Suprapubic skin (tissue), 4 donors: ENCODE data around the gene B3GALT6. TPM values are rescaled to one million over a fixed set of nuclear protein-coding genes. Genes with fewer than 3 reads are reported as not detected.

Experiments used
- DNase-seq, 2 donors: peaks; one replicate each; pipeline ENCODE4 v3.0.0-alpha.2; 2019; ENCODE audit warnings: low spot score in 2 of 2
- H3K27ac ChIP-seq: fragments of 200-600 bp; sonication (generic); one replicate; pipeline ENCODE4 v1.5.1; 2019
- H3K27me3 ChIP-seq: fragments of 200-600 bp; sonication (generic); one replicate; pipeline ENCODE4 v1.5.1; 2019
- H3K36me3 ChIP-seq: fragments of 200-600 bp; sonication (generic); one replicate; pipeline ENCODE4 v1.5.1; 2019
- H3K4me1 ChIP-seq: fragments of 200-600 bp; sonication (generic); one replicate; pipeline ENCODE4 v1.5.1; 2019
- H3K4me3 ChIP-seq: fragments of 200-600 bp; sonication (generic); one replicate; pipeline ENCODE4 v1.5.1; 2019; ENCODE audit warnings: mild to moderate bottlenecking
- H3K9me3 ChIP-seq: fragments of 200-600 bp; sonication (generic); one replicate; pipeline ENCODE4 v1.5.1; 2019
- CTCF ChIP-seq, 2 donors: fragments of 200-600 bp in 1 of 2; fragments of 450-650 bp in 1 of 2; sonication (generic) in 1 of 2; IDR thresholded peaks; one replicate each; pipeline ENCODE4 v1.5.1; 2016 to 2019; ENCODE audit warnings: antibody characterized with exemption in 2 of 2, mild to moderate bottlenecking in 1 of 2, moderate library complexity in 1 of 2
- EP300 ChIP-seq: sonication (generic); formaldehyde crosslinking; IDR thresholded peaks from one replicate; pipeline ENCODE4 v1.6.1; 2017; ENCODE audit warnings: antibody characterized with exemption
- POLR2A ChIP-seq, 2 donors: fragments of 450-650 bp; IDR thresholded peaks; one replicate each; pipeline ENCODE4 v1.6.1; 2017; ENCODE audit warnings: antibody characterized with exemption in 2 of 2, mild to moderate bottlenecking in 2 of 2, moderate library complexity in 2 of 2
- POLR2AphosphoS5 ChIP-seq, 3 donors: sonication (generic); formaldehyde crosslinking; IDR thresholded peaks; one replicate each; pipeline ENCODE4 v1.6.1; 2017; ENCODE audit warnings: antibody characterized with exemption in 3 of 3
- WGBS: methylation state at CpG from one replicate; pipeline ENCODE4 v1.1.5; 2018; 5-methylcytosine and 5-hydroxymethylcytosine counted together
- total RNA-seq, 4 donors: library from RNA; depleted of rRNA; stranded (reverse); fragments of >200 nt; gene quantifications; one replicate each; pipeline ENCODE4 v1.1.0, GENCODE V29; 2016

Gene B3GALT6
- total RNA-seq, 4 donors from 2014 or later = 9.3 to 24.4 (median 16.4) TPM

DNA sequence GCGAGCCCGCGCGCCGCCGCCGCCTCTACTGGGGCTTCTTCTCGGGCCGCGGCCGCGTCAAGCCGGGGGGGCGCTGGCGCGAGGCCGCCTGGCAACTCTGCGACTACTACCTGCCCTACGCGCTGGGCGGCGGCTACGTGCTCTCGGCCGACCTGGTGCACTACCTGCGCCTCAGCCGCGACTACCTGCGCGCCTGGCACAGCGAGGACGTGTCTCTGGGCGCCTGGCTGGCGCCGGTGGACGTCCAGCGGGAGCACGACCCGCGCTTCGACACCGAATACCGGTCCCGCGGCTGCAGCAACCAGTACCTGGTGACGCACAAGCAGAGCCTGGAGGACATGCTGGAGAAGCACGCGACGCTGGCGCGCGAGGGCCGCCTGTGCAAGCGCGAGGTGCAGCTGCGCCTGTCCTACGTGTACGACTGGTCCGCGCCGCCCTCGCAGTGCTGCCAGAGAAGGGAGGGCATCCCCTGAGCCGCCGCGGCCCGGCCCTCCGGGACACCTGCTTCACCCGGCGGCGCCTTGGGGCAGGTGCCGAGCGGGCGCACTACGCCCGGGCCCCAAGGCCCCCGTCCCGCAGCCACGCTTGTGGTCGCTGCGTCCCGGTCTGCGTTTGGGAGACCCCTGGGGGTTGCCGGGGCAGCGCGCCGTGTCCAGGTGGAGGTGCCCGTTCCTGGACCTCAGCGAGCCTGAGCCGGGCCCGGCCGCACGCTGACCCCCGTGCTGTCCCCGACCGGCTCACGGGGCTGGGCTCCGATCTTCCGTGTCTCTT is 944 bp downstream of the B3GALT6 start:
- peak overlapping the region; percentile 47 for H3K4me3 ChIP-seq
- no peaks in the 10 kb centered on the region for H3K27me3 ChIP-seq
- H3K27ac ChIP-seq = peak overlapping the region; percentile 17
- no peak for TF ChIP-seq POLR2AphosphoS5 (IDR thresholded peaks at IDR 0.05)
- no peak for TF ChIP-seq POLR2A (IDR thresholded peaks at IDR 0.05)
- TF ChIP-seq CTCF (IDR thresholded peaks at IDR 0.05) = no peak
- no peak for TF ChIP-seq EP300
- no peak for DNase-seq
- peaks cover 47% of the 10 kb centered on the region for H3K4me1 ChIP-seq
- peaks cover 10% of the 10 kb centered on the region for H3K36me3 ChIP-seq
- no peaks in the 10 kb centered on the region for H3K9me3 ChIP-seq
- WGBS = 81% methylated on average over 77 of the region's 98 CpGs

DNA sequence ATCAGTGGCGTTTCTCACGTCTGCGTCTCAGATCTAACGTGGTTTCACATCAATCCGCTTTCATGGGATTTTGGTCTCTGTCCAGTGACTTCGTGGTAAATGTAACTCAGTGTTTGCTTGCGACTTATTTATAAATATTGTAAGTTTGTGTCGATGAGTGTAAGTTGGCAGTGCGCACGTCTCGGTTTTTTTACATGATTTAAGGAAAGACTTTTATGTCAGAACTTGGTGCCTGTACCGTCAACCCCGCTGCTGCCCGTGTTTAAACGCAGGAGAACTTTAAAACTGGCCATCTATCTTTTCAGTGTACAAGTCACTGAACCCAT is 1.5 kb downstream of the B3GALT6 start:
- H3K4me3 ChIP-seq = no peak overlapping the region
- WGBS = 93% methylated on average over 15 of the region's 15 CpGs
- no peaks in the 10 kb centered on the region for H3K27me3 ChIP-seq
- peaks cover 52% of the 10 kb centered on the region for H3K4me1 ChIP-seq
- H3K9me3 ChIP-seq = no peaks in the 10 kb centered on the region
- no peak for DNase-seq
- no peak overlapping the region for H3K27ac ChIP-seq
- H3K36me3 ChIP-seq = peaks cover 5% of the 10 kb centered on the region
- TF ChIP-seq EP300 (no peak), POLR2AphosphoS5 (IDR thresholded peaks at IDR 0.05) (no peak), CTCF (IDR thresholded peaks at IDR 0.05) (no peak), POLR2A (IDR thresholded peaks at IDR 0.05) (no peak)

- H3K36me3 ChIP-seq = no peaks in the 10 kb centered on the region
- 92% methylated on average over 28 of the region's 28 CpGs for WGBS
- H3K4me3 ChIP-seq = no peak overlapping the region
- H3K4me1 ChIP-seq = peaks cover 58% of the 10 kb centered on the region
- no peaks in the 10 kb centered on the region for H3K9me3 ChIP-seq
- H3K27ac ChIP-seq = no peak overlapping the region
- DNase-seq = no peak
- peaks cover 4% of the 10 kb centered on the region for H3K27me3 ChIP-seq
- TF ChIP-seq EP300 (no peak), CTCF (IDR thresholded peaks at IDR 0.05) (no peak), POLR2A (IDR thresholded peaks at IDR 0.05) (no peak), POLR2AphosphoS5 (IDR thresholded peaks at IDR 0.05) (no peak)
Observed at GRCh38 chr1:1234180-1234808, 2.3 kb downstream of the B3GALT6 start.

GRCh38 chr1:1235016-1235744 is 3.1 kb downstream of the B3GALT6 start:
- WGBS = 85% methylated on average over 23 of the region's 27 CpGs
- H3K9me3 ChIP-seq = no peaks in the 10 kb centered on the region
- DNase-seq = no peak
- H3K4me3 ChIP-seq = no peak overlapping the region
- peaks cover 8% of the 10 kb centered on the region for H3K27me3 ChIP-seq
- TF ChIP-seq EP300 = no peak
- TF ChIP-seq CTCF (IDR thresholded peaks at IDR 0.05) = no peak
- H3K27ac ChIP-seq = no peak overlapping the region
- H3K4me1 ChIP-seq = peaks cover 58% of the 10 kb centered on the region
- H3K36me3 ChIP-seq = no peaks in the 10 kb centered on the region

DNA sequence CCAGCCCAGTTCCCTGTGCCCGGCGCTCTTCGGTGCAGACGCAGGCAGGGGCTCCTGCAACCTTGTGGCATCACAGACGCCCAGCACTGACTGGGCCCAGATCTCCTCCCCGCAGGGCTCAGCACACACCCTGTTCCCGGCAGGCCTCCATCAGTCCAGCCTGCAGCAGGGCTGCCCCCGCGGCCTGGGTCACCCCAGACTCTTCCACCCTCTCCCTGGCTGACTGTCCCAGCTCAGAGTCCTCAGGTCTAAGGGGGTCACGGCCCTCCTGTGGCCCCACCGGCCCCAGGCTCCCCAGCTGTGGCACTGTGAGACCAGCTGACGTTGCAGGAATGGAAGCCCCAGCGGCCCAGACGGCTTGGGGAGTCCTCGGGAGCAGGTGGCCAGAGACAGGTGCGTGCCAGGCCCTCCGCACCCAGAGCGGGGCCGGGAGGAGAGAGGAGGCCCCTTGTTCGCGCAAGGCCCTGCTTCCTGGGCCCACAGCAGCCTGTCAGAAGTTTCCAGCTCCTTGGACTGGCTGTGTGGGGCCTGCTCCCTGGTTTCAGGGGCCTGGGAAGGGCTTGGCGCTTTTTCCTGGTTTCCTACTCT is 4.2 kb downstream of the B3GALT6 start:
- peaks cover 8% of the 10 kb centered on the region for H3K27me3 ChIP-seq
- H3K4me1 ChIP-seq = peaks cover 54% of the 10 kb centered on the region
- H3K4me3 ChIP-seq = no peak overlapping the region
- TF ChIP-seq CTCF (IDR thresholded peaks at IDR 0.05) (no peak), POLR2AphosphoS5 (IDR thresholded peaks at IDR 0.05) (no peak), POLR2A (IDR thresholded peaks at IDR 0.05) (no peak), EP300 (no peak)
- no peak overlapping the region for H3K27ac ChIP-seq
- H3K36me3 ChIP-seq = no peaks in the 10 kb centered on the region
- 90% methylated on average over 6 of the region's 22 CpGs for WGBS
- no peak for DNase-seq
- no peaks in the 10 kb centered on the region for H3K9me3 ChIP-seq
